Neural cell (in vitro differentiated cells): ENCODE data around the gene SNPH. TPM values are rescaled to one million over a fixed set of nuclear protein-coding genes. Genes with fewer than 3 reads are reported as not detected.

Experiments used
- H2AFZ ChIP-seq: fragments of 200-600, 300-800 bp; sonication (generic), shearing (Covaris generic); 2 replicates; pipeline ENCODE4 v1.6.0; 2014; ENCODE audit warnings: low read depth, mild to moderate bottlenecking, antibody characterized with exemption, low read length, moderate library complexity
- H3F3A ChIP-seq: fragments of 200-600 bp; shearing (Covaris generic); 2 replicates; pipeline ENCODE4 v1.6.1; 2016; ENCODE audit warnings: mild to moderate bottlenecking, moderate library complexity, mixed read lengths, antibody characterized with exemption, low read length; ENCODE audit not compliant: insufficient read depth, poor library complexity, severe bottlenecking
- H3K27ac ChIP-seq: fragments of 200-600, 300-800 bp; sonication (generic), shearing (Covaris generic); 2 replicates; pipeline ENCODE4 v1.5.1; 2014; ENCODE audit warnings: mild to moderate bottlenecking, low read length, moderate library complexity
- H3K27me3 ChIP-seq: fragments of 300-800, 200-600 bp; sonication (generic), shearing (Covaris generic); 2 replicates; pipeline ENCODE4 v1.6.0; 2014; ENCODE audit warnings: mild to moderate bottlenecking, low read depth, low read length, moderate library complexity; ENCODE audit not compliant: insufficient read depth
- H3K36me3 ChIP-seq: fragments of 300-800, 200-600 bp; sonication (generic), shearing (Covaris generic); 2 replicates; pipeline ENCODE4 v1.5.1; 2014; ENCODE audit warnings: mild to moderate bottlenecking, antibody characterized with exemption, low read length, moderate library complexity; ENCODE audit not compliant: insufficient read depth
- H3K4me2 ChIP-seq: fragments of 300-800, 200-600 bp; sonication (generic), shearing (Covaris generic); 2 replicates; pipeline ENCODE4 v1.6.0; 2014; ENCODE audit warnings: mild to moderate bottlenecking, low read length
- H3K4me3 ChIP-seq: fragments of 300-800, 200-600 bp; sonication (generic), shearing (Covaris generic); 2 replicates; pipeline ENCODE4 v1.5.1; 2014; ENCODE audit warnings: mild to moderate bottlenecking, low read length, moderate library complexity
- H3K79me2 ChIP-seq: fragments of 200-600 bp; shearing (Covaris generic); replicated peaks from 2 replicates; pipeline ENCODE4 v1.6.0; 2014; ENCODE audit warnings: mild to moderate bottlenecking, low read length, moderate library complexity; ENCODE audit not compliant: insufficient read depth
- H3K9ac ChIP-seq: fragments of 300-800, 200-600 bp; sonication (generic), shearing (Covaris generic); 2 replicates; pipeline ENCODE4 v1.6.1; 2016; ENCODE audit warnings: mild to moderate bottlenecking, low read length, mixed read lengths
- H3K9me2 ChIP-seq: fragments of 200-600 bp; shearing (Covaris generic); 2 replicates; pipeline ENCODE4 v1.6.1; 2016; ENCODE audit warnings: mild to moderate bottlenecking, low read length, mixed read lengths; ENCODE audit not compliant: insufficient read depth
- H3K9me3 ChIP-seq: fragments of 200-600, 300-800 bp; sonication (generic), shearing (Covaris generic); 2 replicates; pipeline ENCODE4 v1.6.1; 2016; ENCODE audit warnings: mild to moderate bottlenecking, mixed run types, low read length, moderate library complexity, mixed read lengths
- H4K20me1 ChIP-seq: fragments of 200-600 bp; shearing (Covaris generic); 2 replicates; pipeline ENCODE4 v1.6.1; 2016; ENCODE audit warnings: mild to moderate bottlenecking, mixed run types; ENCODE audit not compliant: insufficient read depth
- EP300 ChIP-seq: fragments of 450-650 bp; conservative IDR thresholded peaks from 2 replicates; pipeline ENCODE4 v1.6.1; 2014; ENCODE audit warnings: antibody characterized with exemption, mild to moderate bottlenecking, moderate library complexity; ENCODE audit not compliant: poor library complexity, severe bottlenecking
- EZH2 ChIP-seq: fragments of 200-600, 300-800 bp; shearing (Covaris generic), sonication (generic); IDR thresholded peaks from 2 replicates; pipeline ENCODE4 v1.6.1; 2014; ENCODE audit warnings: antibody characterized with exemption, low read length, borderline replicate concordance, mild to moderate bottlenecking; ENCODE audit not compliant: insufficient read depth, poor library complexity, severe bottlenecking
- MXI1 ChIP-seq: fragments of 450-650 bp; conservative IDR thresholded peaks from 2 replicates; pipeline ENCODE4 v1.6.1; 2014; ENCODE audit warnings: antibody characterized with exemption, mild to moderate bottlenecking; ENCODE audit not compliant: poor library complexity, severe bottlenecking
- POLR2AphosphoS5 ChIP-seq: IDR thresholded peaks from 2 replicates; pipeline ENCODE4 v1.6.1; 2012
- RAD21 ChIP-seq: fragments of 450-650 bp; conservative IDR thresholded peaks from 2 replicates; pipeline ENCODE4 v1.6.1; 2014; ENCODE audit warnings: antibody characterized with exemption, mild to moderate bottlenecking, moderate library complexity
- SMC3 ChIP-seq: fragments of 450-650 bp; conservative IDR thresholded peaks from 2 replicates; pipeline ENCODE4 v1.6.1; 2014; ENCODE audit warnings: antibody characterized with exemption, mild to moderate bottlenecking, moderate library complexity; ENCODE audit not compliant: poor library complexity
- TAF1 ChIP-seq: IDR thresholded peaks from 2 replicates; pipeline ENCODE4 v1.6.1; 2012; ENCODE audit warnings: low read depth
- polyA plus RNA-seq: library from polyadenylated mRNA; depleted of rRNA; stranded (reverse); fragments of >200 nt; gene quantifications from 2 replicates; pipeline ENCODE4 v1.2.3, GENCODE V29; 2014
- TF ChIP-seq, protein P1 (sequence below): IDR thresholded peaks from 2 replicates; pipeline ENCODE4 v1.6.1; 2012; ENCODE audit warnings: borderline replicate concordance
- TF ChIP-seq, protein P2 (sequence below): fragments of 450-650 bp; IDR thresholded peaks from 2 replicates; pipeline ENCODE4 v1.5.1; 2014; ENCODE audit warnings: antibody characterized with exemption, mild to moderate bottlenecking, moderate library complexity; ENCODE audit not compliant: poor library complexity, severe bottlenecking

The SNPH gene
- polyA plus RNA-seq, 1 donor from 2014 or later, result 25.6 TPM

DNA sequence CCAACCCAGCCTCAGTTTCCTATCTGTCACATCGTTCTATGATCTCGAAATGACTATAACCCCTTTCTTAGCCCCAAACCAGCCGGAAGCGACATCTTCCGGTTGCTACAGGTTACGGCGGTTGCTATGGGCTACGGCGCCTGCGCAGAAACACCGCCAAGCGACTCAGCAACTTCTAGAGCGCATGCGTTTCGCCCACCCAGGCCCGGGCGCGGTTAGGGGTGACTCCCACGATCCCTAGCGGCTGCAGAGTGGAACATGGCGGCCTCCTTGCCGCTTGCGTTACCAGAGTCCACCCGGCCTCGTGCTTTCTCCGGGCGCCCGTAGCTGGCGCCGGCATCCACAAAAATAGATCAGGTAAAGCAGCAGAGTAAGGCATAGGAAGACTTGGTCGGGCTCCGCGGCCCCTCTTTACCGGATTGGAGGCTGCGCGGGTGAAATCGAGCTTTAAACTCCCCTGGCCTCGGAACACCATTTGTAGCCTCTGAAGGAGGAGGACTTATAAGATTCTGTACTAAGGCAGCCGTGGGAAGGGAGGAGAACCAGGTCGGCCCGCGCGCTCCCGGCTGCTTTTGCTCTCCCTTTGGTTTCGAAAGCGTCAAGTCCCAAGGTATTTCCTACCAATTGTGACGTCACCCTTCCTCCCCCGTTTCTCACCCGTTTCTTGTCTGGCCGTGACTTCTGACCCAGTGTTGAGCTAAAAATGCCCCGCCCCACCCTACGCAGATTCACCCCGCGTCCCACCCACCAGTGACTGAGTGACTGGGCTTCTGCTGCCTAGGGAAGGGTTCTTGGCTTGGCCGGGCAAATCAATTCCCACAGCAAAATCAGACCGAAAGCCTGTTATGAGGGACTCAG is 59.3 kb downstream of the SNPH start:
- H3F3A ChIP-seq, result no peaks in the 10 kb centered on the region
- H3K4me3 ChIP-seq, result peak overlapping the region; percentile 84
- H4K20me1 ChIP-seq, result no peaks in the 10 kb centered on the region
- peak overlapping the region; percentile 98 for H3K27ac ChIP-seq
- TF ChIP-seq EP300 (peak; percentile 79), MXI1 (peak; percentile 97), POLR2AphosphoS5 (peak; percentile 98), EZH2 (no peak), SMC3 (no peak), RAD21 (peak; percentile 45), TAF1 (peak; percentile 73)
- TF ChIP-seq, protein P1, sequence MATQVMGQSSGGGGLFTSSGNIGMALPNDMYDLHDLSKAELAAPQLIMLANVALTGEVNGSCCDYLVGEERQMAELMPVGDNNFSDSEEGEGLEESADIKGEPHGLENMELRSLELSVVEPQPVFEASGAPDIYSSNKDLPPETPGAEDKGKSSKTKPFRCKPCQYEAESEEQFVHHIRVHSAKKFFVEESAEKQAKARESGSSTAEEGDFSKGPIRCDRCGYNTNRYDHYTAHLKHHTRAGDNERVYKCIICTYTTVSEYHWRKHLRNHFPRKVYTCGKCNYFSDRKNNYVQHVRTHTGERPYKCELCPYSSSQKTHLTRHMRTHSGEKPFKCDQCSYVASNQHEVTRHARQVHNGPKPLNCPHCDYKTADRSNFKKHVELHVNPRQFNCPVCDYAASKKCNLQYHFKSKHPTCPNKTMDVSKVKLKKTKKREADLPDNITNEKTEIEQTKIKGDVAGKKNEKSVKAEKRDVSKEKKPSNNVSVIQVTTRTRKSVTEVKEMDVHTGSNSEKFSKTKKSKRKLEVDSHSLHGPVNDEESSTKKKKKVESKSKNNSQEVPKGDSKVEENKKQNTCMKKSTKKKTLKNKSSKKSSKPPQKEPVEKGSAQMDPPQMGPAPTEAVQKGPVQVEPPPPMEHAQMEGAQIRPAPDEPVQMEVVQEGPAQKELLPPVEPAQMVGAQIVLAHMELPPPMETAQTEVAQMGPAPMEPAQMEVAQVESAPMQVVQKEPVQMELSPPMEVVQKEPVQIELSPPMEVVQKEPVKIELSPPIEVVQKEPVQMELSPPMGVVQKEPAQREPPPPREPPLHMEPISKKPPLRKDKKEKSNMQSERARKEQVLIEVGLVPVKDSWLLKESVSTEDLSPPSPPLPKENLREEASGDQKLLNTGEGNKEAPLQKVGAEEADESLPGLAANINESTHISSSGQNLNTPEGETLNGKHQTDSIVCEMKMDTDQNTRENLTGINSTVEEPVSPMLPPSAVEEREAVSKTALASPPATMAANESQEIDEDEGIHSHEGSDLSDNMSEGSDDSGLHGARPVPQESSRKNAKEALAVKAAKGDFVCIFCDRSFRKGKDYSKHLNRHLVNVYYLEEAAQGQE, result peak; percentile 51
- TF ChIP-seq, protein P2, sequence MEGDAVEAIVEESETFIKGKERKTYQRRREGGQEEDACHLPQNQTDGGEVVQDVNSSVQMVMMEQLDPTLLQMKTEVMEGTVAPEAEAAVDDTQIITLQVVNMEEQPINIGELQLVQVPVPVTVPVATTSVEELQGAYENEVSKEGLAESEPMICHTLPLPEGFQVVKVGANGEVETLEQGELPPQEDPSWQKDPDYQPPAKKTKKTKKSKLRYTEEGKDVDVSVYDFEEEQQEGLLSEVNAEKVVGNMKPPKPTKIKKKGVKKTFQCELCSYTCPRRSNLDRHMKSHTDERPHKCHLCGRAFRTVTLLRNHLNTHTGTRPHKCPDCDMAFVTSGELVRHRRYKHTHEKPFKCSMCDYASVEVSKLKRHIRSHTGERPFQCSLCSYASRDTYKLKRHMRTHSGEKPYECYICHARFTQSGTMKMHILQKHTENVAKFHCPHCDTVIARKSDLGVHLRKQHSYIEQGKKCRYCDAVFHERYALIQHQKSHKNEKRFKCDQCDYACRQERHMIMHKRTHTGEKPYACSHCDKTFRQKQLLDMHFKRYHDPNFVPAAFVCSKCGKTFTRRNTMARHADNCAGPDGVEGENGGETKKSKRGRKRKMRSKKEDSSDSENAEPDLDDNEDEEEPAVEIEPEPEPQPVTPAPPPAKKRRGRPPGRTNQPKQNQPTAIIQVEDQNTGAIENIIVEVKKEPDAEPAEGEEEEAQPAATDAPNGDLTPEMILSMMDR, result peak; percentile 64
- H3K9ac ChIP-seq, result peak overlapping the region; percentile 99
- H3K27me3 ChIP-seq, result no peaks in the 10 kb centered on the region
- H2AFZ ChIP-seq, result peak overlapping the region; percentile 89
- H3K9me2 ChIP-seq, result no peaks in the 10 kb centered on the region
- H3K36me3 ChIP-seq, result no peaks in the 10 kb centered on the region
- peaks cover 21% of the 10 kb centered on the region for H3K79me2 ChIP-seq
- peak overlapping the region; percentile 87 for H3K4me2 ChIP-seq
- no peaks in the 10 kb centered on the region for H3K9me3 ChIP-seq

DNA sequence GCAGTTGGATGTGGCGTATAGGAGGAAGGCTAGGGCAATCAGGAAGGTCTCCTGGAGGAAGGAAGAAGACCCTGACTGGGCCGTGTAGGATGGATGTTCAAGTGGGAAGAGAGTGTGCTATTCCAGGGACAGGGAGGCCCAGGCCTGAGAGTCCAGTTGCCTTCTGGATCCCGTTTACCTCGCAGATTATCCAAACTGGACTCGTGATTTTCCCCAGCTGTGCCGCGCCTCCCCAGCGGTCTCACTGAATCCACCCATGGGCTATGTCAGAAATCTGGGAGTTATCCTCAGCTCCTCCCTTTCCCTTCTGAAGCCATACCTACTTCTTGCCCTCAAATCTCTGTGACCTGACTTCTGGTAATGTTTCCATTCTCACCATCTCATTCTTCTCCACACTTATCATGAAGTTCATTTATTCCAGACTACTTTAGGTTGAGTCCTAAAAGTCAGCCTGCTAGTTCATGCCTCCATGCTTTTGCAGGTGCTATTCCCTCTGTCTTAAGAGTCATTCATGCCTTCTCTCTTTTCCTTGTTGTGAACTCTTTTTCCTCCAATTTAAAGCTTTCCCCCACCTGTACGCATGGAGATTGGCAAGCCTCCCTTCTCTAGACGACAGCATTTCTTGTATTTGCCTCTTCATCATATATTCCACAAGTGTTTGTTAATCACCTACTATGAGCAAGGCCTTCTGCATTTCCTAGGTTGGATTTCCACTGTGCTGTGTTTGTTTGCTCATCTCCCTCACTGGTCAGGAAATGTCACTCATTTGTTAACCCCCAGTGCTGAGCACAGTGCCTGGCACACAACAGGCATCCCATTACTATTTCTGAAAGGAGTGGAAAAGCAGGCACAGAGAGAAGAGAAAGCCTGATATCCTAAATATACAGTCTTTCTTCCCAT is 60.2 kb downstream of the SNPH start:
- H3K27ac ChIP-seq, result peak overlapping the region; percentile 98
- H3K9me3 ChIP-seq, result no peaks in the 10 kb centered on the region

More for the DNA sequence above, 60.2 kb downstream of the SNPH start:
- Histone ChIP-seq H3K9me2 (no peaks in the 10 kb centered on the region), H4K20me1 (no peaks in the 10 kb centered on the region), H3K4me2 (peak overlapping the region; percentile 87), H2AFZ (peak overlapping the region; percentile 89), H3F3A (no peaks in the 10 kb centered on the region), H3K27me3 (no peaks in the 10 kb centered on the region), H3K79me2 (peaks cover 22% of the 10 kb centered on the region), H3K36me3 (no peaks in the 10 kb centered on the region), H3K9ac (peak overlapping the region; percentile 99), H3K4me3 (peak overlapping the region; percentile 84)
- TF ChIP-seq SMC3 (no peak), RAD21 (no peak), MXI1 (no peak), EZH2 (no peak)
- TF ChIP-seq, protein P1, result no peak
